HG03571 (cell line): ENCODE results near the gene TMA7B.

Source experiments
- ATAC-seq: cut with Tn5 transposase; IDR thresholded peaks from one replicate; pipeline ENCODE4 v1.9.1; 2021; ENCODE audit not compliant: unreplicated experiment

TMA7B gene

GRCh38 chr22:39932918-39933649 is 27.1 kb upstream of the TMA7B start:
- ATAC-seq = no peak

GRCh38 chr22:39933741-39934140 is 26.5 kb upstream of the TMA7B start:
- ATAC-seq = no peak

- no peak for ATAC-seq
Measured at GRCh38 chr22:39935116-39935515, 25.1 kb upstream of the TMA7B start.

GRCh38 chr22:39935612-39936011 is 24.6 kb upstream of the TMA7B start:
- ATAC-seq = no peak

- no peak for ATAC-seq
Measured at GRCh38 chr22:39936523-39937145, 23.6 kb upstream of the TMA7B start.

- no peak for ATAC-seq
Measured at GRCh38 chr22:39937906-39938305, 22.3 kb upstream of the TMA7B start.

- no peak for ATAC-seq
Measured at GRCh38 chr22:39938509-39939111, 21.6 kb upstream of the TMA7B start.

GRCh38 chr22:39939830-39940229 is 20.4 kb upstream of the TMA7B start:
- ATAC-seq = no peak

GRCh38 chr22:39940757-39941305 is 19.4 kb upstream of the TMA7B start:
- ATAC-seq = no peak

- ATAC-seq = no peak
Measured at GRCh38 chr22:39941601-39942000, 18.6 kb upstream of the TMA7B start.

GRCh38 chr22:39942439-39943230 is 17.6 kb upstream of the TMA7B start:
- no peak for ATAC-seq

- ATAC-seq = no peak
Measured at GRCh38 chr22:39943337-39943736, 16.9 kb upstream of the TMA7B start.

GRCh38 chr22:39943953-39944872 is 16.0 kb upstream of the TMA7B start:
- no peak for ATAC-seq

- ATAC-seq = no peak
Measured at GRCh38 chr22:39946126-39946502, 14.1 kb upstream of the TMA7B start.

- no peak for ATAC-seq
Measured at GRCh38 chr22:39946503-39947219, 13.5 kb upstream of the TMA7B start.

GRCh38 chr22:39947220-39948216 is 12.7 kb upstream of the TMA7B start:
- ATAC-seq = no peak

GRCh38 chr22:39949964-39950737 is 10.0 kb upstream of the TMA7B start:
- ATAC-seq = no peak
